Activated CD4-positive, alpha-beta memory T cell treated with anti-CD3 and anti-CD28 coated beads for 36 hours (primary cell): ENCODE results near the gene PACSIN3. TPM values are rescaled to one million over a fixed set of nuclear protein-coding genes. Genes with fewer than 3 reads are reported as not detected.

ENCODE experiments used
- CTCF ChIA-PET: fragments of 350-600 bp; sonication (Branson Sonifier 250); formaldehyde crosslinking; loops from one replicate; lab custom pipeline; 2021; ENCODE audit warnings: antibody characterized with exemption, inconsistent platforms; lab: Charles Lee
- POLR2A ChIA-PET: fragments of 350-600 bp; sonication (Branson Sonifier 250); formaldehyde crosslinking; loops from one replicate; lab custom pipeline; 2021; ENCODE audit warnings: antibody characterized with exemption; lab: Charles Lee
- DNase-seq: peaks from one replicate; pipeline ENCODE4 v3.0.0-alpha.2; 2020
- H3K27ac Mint-ChIP-seq: one replicate; pipeline ENCODE4 v1.8.0; 2021; ENCODE audit warnings: mixed read lengths
- H3K27me3 Mint-ChIP-seq: one replicate; pipeline ENCODE4 v1.8.0; 2021; ENCODE audit warnings: mixed read lengths
- H3K36me3 Mint-ChIP-seq: one replicate; pipeline ENCODE4 v1.8.0; 2021; ENCODE audit warnings: mixed read lengths
- H3K4me1 Mint-ChIP-seq: one replicate; pipeline ENCODE4 v1.8.0; 2021; ENCODE audit warnings: low read depth, mixed read lengths
- H3K4me3 Mint-ChIP-seq: one replicate; pipeline ENCODE4 v1.8.0; 2021; ENCODE audit warnings: mild to moderate bottlenecking, mixed read lengths
- H3K9me3 Mint-ChIP-seq: one replicate; pipeline ENCODE4 v1.8.0; 2021; ENCODE audit warnings: mixed read lengths
- intact Hi-C: fragments of 100-400 bp; cut with micrococcal nuclease; formaldehyde crosslinking; loops from one replicate; pipeline ENCODE4 v1.15.1; 2023
- total RNA-seq, 2 experiments: library from RNA; stranded (reverse); gene quantifications; one replicate each; pipeline ENCODE4 v1.2.3, GENCODE V29; 2021

PACSIN3 gene
- total RNA-seq, 2 experiments from 2014 or later, result 5.3 to 6.0 TPM

GRCh38 chr11:47160753-47161133, 25.5 kb downstream of the PACSIN3 start:
- Mint-ChIP-seq H3K27me3 (no peaks in the 10 kb centered on the region), H3K27ac (no peak overlapping the region), H3K4me3 (no peak overlapping the region), H3K9me3 (no peaks in the 10 kb centered on the region), H3K36me3 (peaks cover 9% of the 10 kb centered on the region), H3K4me1 (no peaks in the 10 kb centered on the region)
- CTCF ChIA-PET, result interaction anchor here (0.6 to 1.0 kb wide), 11 partner anchors 8 to 295 kb away, joined by 3 to 6 read pairs (median 3); no protein-coding TSS in a partner anchor
- intact Hi-C loops, result no loop called here
- no peak for DNase-seq
- POLR2A ChIA-PET, result interaction anchor here (0.5 kb wide), 1 partner anchor 80 kb away, joined by 4 read pairs; no protein-coding TSS in a partner anchor

- Mint-ChIP-seq H3K9me3 (no peaks in the 10 kb centered on the region), H3K4me1 (peaks cover 22% of the 10 kb centered on the region), H3K4me3 (no peak overlapping the region), H3K27me3 (no peaks in the 10 kb centered on the region), H3K36me3 (no peaks in the 10 kb centered on the region), H3K27ac (no peak overlapping the region)
- intact Hi-C loops, result no loop called here
- ChIA-PET POLR2A (no interaction called here), CTCF (no interaction called here)
- no peak for DNase-seq
Measured at GRCh38 chr11:47158242-47158641, 28.0 kb downstream of the PACSIN3 start.

GRCh38 chr11:47157805-47158204, 28.4 kb downstream of the PACSIN3 start:
- intact Hi-C loops, result no loop called here
- no peak overlapping the region for H3K4me3 Mint-ChIP-seq
- H3K36me3 Mint-ChIP-seq, result no peaks in the 10 kb centered on the region
- ChIA-PET CTCF (no interaction called here), POLR2A (no interaction called here)
- no peak overlapping the region for H3K27ac Mint-ChIP-seq
- no peaks in the 10 kb centered on the region for H3K27me3 Mint-ChIP-seq
- peaks cover 26% of the 10 kb centered on the region for H3K4me1 Mint-ChIP-seq
- no peaks in the 10 kb centered on the region for H3K9me3 Mint-ChIP-seq
- DNase-seq, result no peak

GRCh38 chr11:47156951-47157350, 29.3 kb downstream of the PACSIN3 start:
- intact Hi-C loops, result no loop called here
- H3K9me3 Mint-ChIP-seq, result no peaks in the 10 kb centered on the region
- ChIA-PET CTCF (no interaction called here), POLR2A (no interaction called here)
- no peak overlapping the region for H3K27ac Mint-ChIP-seq
- no peaks in the 10 kb centered on the region for H3K36me3 Mint-ChIP-seq
- H3K4me1 Mint-ChIP-seq, result peaks cover 26% of the 10 kb centered on the region
- no peak overlapping the region for H3K4me3 Mint-ChIP-seq
- DNase-seq, result no peak
- no peaks in the 10 kb centered on the region for H3K27me3 Mint-ChIP-seq

- intact Hi-C loops, result no loop called here
- no peak overlapping the region for H3K27ac Mint-ChIP-seq
Measured at GRCh38 chr11:47156333-47156732, 29.9 kb downstream of the PACSIN3 start.

GRCh38 chr11:47155879-47156278, 30.4 kb downstream of the PACSIN3 start:
- DNase-seq, result no peak
- ChIA-PET POLR2A (no interaction called here), CTCF (interaction anchor here (0.9 to 1.3 kb wide), 2 partner anchors 10 to 261 kb away, joined by 3 to 4 read pairs; no protein-coding TSS in a partner anchor)
- Mint-ChIP-seq H3K9me3 (no peaks in the 10 kb centered on the region), H3K4me1 (peaks cover 26% of the 10 kb centered on the region), H3K27me3 (no peaks in the 10 kb centered on the region), H3K36me3 (no peaks in the 10 kb centered on the region), H3K4me3 (no peak overlapping the region), H3K27ac (no peak overlapping the region)
- intact Hi-C loops, result no loop called here

More at GRCh38 chr11:47156333-47156732, 29.9 kb downstream of the PACSIN3 start:
- Mint-ChIP-seq H3K27me3 (no peaks in the 10 kb centered on the region), H3K4me1 (peaks cover 26% of the 10 kb centered on the region), H3K4me3 (no peak overlapping the region), H3K36me3 (no peaks in the 10 kb centered on the region), H3K9me3 (no peaks in the 10 kb centered on the region)
- no peak for DNase-seq
- POLR2A ChIA-PET, result no interaction called here
- CTCF ChIA-PET, result interaction anchor here (0.9 to 1.3 kb wide), 2 partner anchors 9 to 262 kb away, joined by 3 to 4 read pairs; no protein-coding TSS in a partner anchor

GRCh38 chr11:47154616-47155570, 31.3 kb downstream of the PACSIN3 start:
- CTCF ChIA-PET, result interaction anchor here (0.6 to 3.9 kb wide), 9 partner anchors 8 to 274 kb away, joined by 3 to 44 read pairs (median 7); partner anchors contain the start of gene LRP4
- DNase-seq, result peak; percentile 25
- H3K36me3 Mint-ChIP-seq, result no peaks in the 10 kb centered on the region
- no peak overlapping the region for H3K27ac Mint-ChIP-seq
- no peaks in the 10 kb centered on the region for H3K9me3 Mint-ChIP-seq
- POLR2A ChIA-PET, result interaction anchor here (1.1 kb wide), 1 partner anchor 17 kb away, joined by 3 read pairs; no protein-coding TSS in a partner anchor
- intact Hi-C loops, result no loop called here
- H3K27me3 Mint-ChIP-seq, result no peaks in the 10 kb centered on the region
- no peak overlapping the region for H3K4me3 Mint-ChIP-seq
- H3K4me1 Mint-ChIP-seq, result peaks cover 26% of the 10 kb centered on the region

GRCh38 chr11:47152953-47153950, 33.0 kb downstream of the PACSIN3 start:
- intact Hi-C loops, result loop anchor here (1.0 kb wide), 2 partner anchors 233 to 264 kb away; no protein-coding TSS in a partner anchor
- no peak overlapping the region for H3K27ac Mint-ChIP-seq
- H3K27me3 Mint-ChIP-seq, result no peaks in the 10 kb centered on the region
- H3K36me3 Mint-ChIP-seq, result no peaks in the 10 kb centered on the region
- H3K4me1 Mint-ChIP-seq, result peaks cover 26% of the 10 kb centered on the region
- peak; percentile 73 for DNase-seq
- ChIA-PET CTCF (interaction anchor here (0.6 to 3.9 kb wide), 49 partner anchors 8 to 592 kb away, joined by 3 to 44 read pairs (median 5); partner anchors contain the start of genes ARFGAP2, CSTPP1 and LRP4), POLR2A (interaction anchor here (1.3 kb wide), 1 partner anchor 237 kb away, joined by 3 read pairs; no protein-coding TSS in a partner anchor)
- no peaks in the 10 kb centered on the region for H3K9me3 Mint-ChIP-seq
- H3K4me3 Mint-ChIP-seq, result no peak overlapping the region

- DNase-seq, result no peak
- Mint-ChIP-seq H3K27me3 (no peaks in the 10 kb centered on the region), H3K4me3 (no peak overlapping the region), H3K4me1 (peaks cover 26% of the 10 kb centered on the region), H3K27ac (no peak overlapping the region), H3K9me3 (no peaks in the 10 kb centered on the region), H3K36me3 (no peaks in the 10 kb centered on the region)
- ChIA-PET POLR2A (interaction anchor here (1.3 kb wide), 1 partner anchor 236 kb away, joined by 3 read pairs; no protein-coding TSS in a partner anchor), CTCF (interaction anchor here (0.9 to 3.9 kb wide), 38 partner anchors 9 to 276 kb away, joined by 3 to 44 read pairs (median 6); partner anchors contain the start of genes ARFGAP2, CSTPP1 and LRP4)
- intact Hi-C loops, result no loop called here
Measured at GRCh38 chr11:47152126-47152952, 33.9 kb downstream of the PACSIN3 start.

GRCh38 chr11:47149782-47150181, 36.5 kb downstream of the PACSIN3 start:
- H3K27ac Mint-ChIP-seq, result no peak overlapping the region
- CTCF ChIA-PET, result no interaction called here
- H3K9me3 Mint-ChIP-seq, result no peaks in the 10 kb centered on the region

More at GRCh38 chr11:47149782-47150181, 36.5 kb downstream of the PACSIN3 start:
- POLR2A ChIA-PET, result no interaction called here
- H3K4me3 Mint-ChIP-seq, result no peak overlapping the region
- H3K36me3 Mint-ChIP-seq, result no peaks in the 10 kb centered on the region
- H3K4me1 Mint-ChIP-seq, result peaks cover 16% of the 10 kb centered on the region
- no peak for DNase-seq
- H3K27me3 Mint-ChIP-seq, result no peaks in the 10 kb centered on the region
- intact Hi-C loops, result no loop called here
